H4 (cell line): ENCODE data around the gene SUSD6. TPM values are rescaled to one million over a fixed set of nuclear protein-coding genes. Genes with fewer than 3 reads are reported as not detected.
"Not testable (repeated sequence)": the region's sequence is repeated elsewhere in the genome, so short reads cannot be mapped to it uniquely, and the experiment has no call there.

ENCODE experiments used
- DNase-seq: peaks from one replicate; pipeline ENCODE4 v3.0.0-alpha.2; 2015; ENCODE audit warnings: low spot score
- total RNA-seq: library from RNA; depleted of rRNA; stranded (reverse); fragments of >200 nt; shearing (Covaris generic); gene quantifications from 2 replicates; pipeline ENCODE4 v1.2.3, GENCODE V29; 2014

The SUSD6 gene
- total RNA-seq, 1 experiment from 2014 or later, result 3.4 TPM

GRCh38 chr14:69620981-69621380 lies 9.6 kb downstream of the SUSD6 start:
- DNase-seq, result no peak

GRCh38 chr14:69624136-69624535 lies 12.7 kb downstream of the SUSD6 start:
- no peak for DNase-seq

GRCh38 chr14:69625299-69626131 lies 14.1 kb downstream of the SUSD6 start:
- no peak for DNase-seq

GRCh38 chr14:69626132-69626500 lies 14.7 kb downstream of the SUSD6 start:
- DNase-seq, result no peak

GRCh38 chr14:69629225-69630127 lies 18.1 kb downstream of the SUSD6 start:
- DNase-seq, result no peak

- DNase-seq, result no peak
Observed at GRCh38 chr14:69630360-69630759, 19.0 kb downstream of the SUSD6 start.

- peak; percentile 41 for DNase-seq
Observed at GRCh38 chr14:69631509-69631908, 20.1 kb downstream of the SUSD6 start.

- DNase-seq, result no peak
Observed at GRCh38 chr14:69632164-69632563, 20.8 kb downstream of the SUSD6 start.

- DNase-seq, result no peak
Observed at GRCh38 chr14:69632593-69633151, 21.3 kb downstream of the SUSD6 start.

- no peak for DNase-seq
Observed at GRCh38 chr14:69633238-69633637, 21.8 kb downstream of the SUSD6 start.

GRCh38 chr14:69635981-69636639 lies 24.7 kb downstream of the SUSD6 start:
- no peak for DNase-seq

GRCh38 chr14:69636718-69637480 lies 25.5 kb downstream of the SUSD6 start:
- DNase-seq, result no peak

GRCh38 chr14:69637503-69638031 lies 26.2 kb downstream of the SUSD6 start:
- no peak for DNase-seq

- DNase-seq, result no peak
Observed at GRCh38 chr14:69640931-69641330, 29.5 kb downstream of the SUSD6 start.

- DNase-seq, result not testable (repeated sequence)
Observed at GRCh38 chr14:69642212-69642793, 30.9 kb downstream of the SUSD6 start.

GRCh38 chr14:69643430-69644200 lies 32.2 kb downstream of the SUSD6 start:
- no peak for DNase-seq

- DNase-seq, result no peak
Observed at GRCh38 chr14:69644814-69645213, 33.4 kb downstream of the SUSD6 start.

GRCh38 chr14:69647213-69647612 lies 35.8 kb downstream of the SUSD6 start:
- DNase-seq, result no peak

- not testable (repeated sequence) for DNase-seq
Observed at GRCh38 chr14:69647642-69648041, 36.2 kb downstream of the SUSD6 start.
